Kidney (tissue), 14 donors: Measurements from ENCODE around the gene ARHGEF6. TPM values are rescaled to one million over a fixed set of nuclear protein-coding genes. Genes with fewer than 3 reads are reported as not detected.

Experiments
- DNase-seq, 5 donors: peaks; one replicate each; pipeline ENCODE4 v3.0.0-alpha.2; 2013 to 2020
- FAIRE-seq: peaks from 2 replicates; lab custom pipeline; 2012; peaks lifted over from hg19 to GRCh38; lab: Jason Lieb, UNC
- H3K27ac ChIP-seq, 2 donors: one replicate each; pipeline ENCODE4 v1.7.0; 2013; ENCODE audit warnings: low read depth in 2 of 2, low read length in 2 of 2, inconsistent platforms in 1 of 2
- H3K27me3 ChIP-seq: one replicate; pipeline ENCODE4 v1.7.1; 2013; ENCODE audit warnings: low read length, inconsistent platforms; ENCODE audit not compliant: control insufficient read depth, insufficient read depth
- H3K36me3 ChIP-seq, 3 donors: one replicate each; pipeline versions ENCODE4 v1.7.0 to v1.7.1; 2013; ENCODE audit warnings: low read length in 3 of 3, control low read depth in 1 of 3, inconsistent platforms in 1 of 3; ENCODE audit not compliant: insufficient read depth in 3 of 3, control insufficient read depth in 2 of 3
- H3K4me1 ChIP-seq, 3 donors: one replicate each; pipeline versions ENCODE4 v1.7.0 to v1.7.1; 2013; ENCODE audit warnings: low read length in 3 of 3, inconsistent platforms in 1 of 3, low read depth in 1 of 3; ENCODE audit not compliant: control insufficient read depth in 2 of 3, insufficient read depth in 2 of 3
- H3K4me3 ChIP-seq, 3 donors: one replicate each; pipeline versions ENCODE4 v1.7.0 to v1.8.1; 2013; ENCODE audit warnings: low read length in 3 of 3, control low read depth in 1 of 3, inconsistent platforms in 1 of 3
- H3K9ac ChIP-seq, 3 donors: one replicate each; pipeline versions ENCODE4 v1.7.0 to v1.7.1; 2013; ENCODE audit warnings: low read length in 3 of 3, control low read depth in 1 of 3, inconsistent platforms in 1 of 3
- H3K9me3 ChIP-seq, 3 donors: one replicate each; pipeline versions ENCODE4 v1.7.0 to v1.7.1; 2013; ENCODE audit warnings: low read length in 3 of 3, control low read depth in 1 of 3, inconsistent platforms in 1 of 3; ENCODE audit not compliant: control insufficient read depth in 2 of 3, insufficient read depth in 1 of 3
- intact Hi-C: fragments of 100-400 bp; cut with DNase I; formaldehyde crosslinking; loops from one replicate; pipeline ENCODE4 v1.11.1; 2022
- polyA plus RNA-seq: library from polyadenylated mRNA; stranded (reverse); fragments of 350-450 nt; fragmentation: Illumina TruSeq; extraction: RNeasy Lipid Tissue Mini Kit (QIAGEN cat#74804); gene quantifications from one replicate; pipeline ENCODE4 v1.2.3, GENCODE V29; 2014; ENCODE audit warnings: low read depth, low replicate concordance; ENCODE audit not compliant: insufficient read depth
- total RNA-seq: library from RNA; stranded (reverse); fragmentation: NEBNext Ultra II Directional; extraction: Animal tissue kit (Norgen Biotek cat#: 25700); gene quantifications from one replicate; pipeline ENCODE4 v1.2.1, GENCODE V29; 2021
- TF ChIP-seq, protein P1 (sequence below): IDR thresholded peaks from 3 replicates; pipeline ENCODE4 v1.5.1; 2012; ENCODE audit warnings: mild to moderate bottlenecking, moderate library complexity, borderline replicate concordance; ENCODE audit not compliant: insufficient read depth; ENCODE audit errors: extremely low read depth
- donor health status: control.
- donor health status: control.
- donor health status: control.
- donor health status: control.
- donor health status: control.
- donor health status: DM: yes; HTN: yes; CAD: no.
- donor health status: Normal renal cell carcinoma (clear cell type).

Gene ARHGEF6
- total and polyA plus RNA-seq, 2 donors from 2014 or later, result 4.1 to 15.8 TPM

- Histone ChIP-seq H3K4me3 (no peak overlapping the region), H3K36me3 (no peaks in the 10 kb centered on the region), H3K27me3 (no peaks in the 10 kb centered on the region), H3K27ac (no peak overlapping the region), H3K9ac (no peak overlapping the region), H3K4me1 (no peaks in the 10 kb centered on the region), H3K9me3 (no peaks in the 10 kb centered on the region)
- peak in 2 of 5 donors; percentile 6 to 34 for DNase-seq
- TF ChIP-seq, protein P1, sequence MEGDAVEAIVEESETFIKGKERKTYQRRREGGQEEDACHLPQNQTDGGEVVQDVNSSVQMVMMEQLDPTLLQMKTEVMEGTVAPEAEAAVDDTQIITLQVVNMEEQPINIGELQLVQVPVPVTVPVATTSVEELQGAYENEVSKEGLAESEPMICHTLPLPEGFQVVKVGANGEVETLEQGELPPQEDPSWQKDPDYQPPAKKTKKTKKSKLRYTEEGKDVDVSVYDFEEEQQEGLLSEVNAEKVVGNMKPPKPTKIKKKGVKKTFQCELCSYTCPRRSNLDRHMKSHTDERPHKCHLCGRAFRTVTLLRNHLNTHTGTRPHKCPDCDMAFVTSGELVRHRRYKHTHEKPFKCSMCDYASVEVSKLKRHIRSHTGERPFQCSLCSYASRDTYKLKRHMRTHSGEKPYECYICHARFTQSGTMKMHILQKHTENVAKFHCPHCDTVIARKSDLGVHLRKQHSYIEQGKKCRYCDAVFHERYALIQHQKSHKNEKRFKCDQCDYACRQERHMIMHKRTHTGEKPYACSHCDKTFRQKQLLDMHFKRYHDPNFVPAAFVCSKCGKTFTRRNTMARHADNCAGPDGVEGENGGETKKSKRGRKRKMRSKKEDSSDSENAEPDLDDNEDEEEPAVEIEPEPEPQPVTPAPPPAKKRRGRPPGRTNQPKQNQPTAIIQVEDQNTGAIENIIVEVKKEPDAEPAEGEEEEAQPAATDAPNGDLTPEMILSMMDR, result no peak
- no peak for FAIRE-seq
- intact Hi-C loops, result no loop called here
Measured at GRCh38 chrX:136827026-136827425, 46.3 kb upstream of the ARHGEF6 start.

- no peaks in the 10 kb centered on the region for H3K36me3 ChIP-seq
- no peaks in the 10 kb centered on the region for H3K9me3 ChIP-seq
- H3K4me1 ChIP-seq, result no peaks in the 10 kb centered on the region
- no peak overlapping the region for H3K9ac ChIP-seq
- H3K27me3 ChIP-seq, result no peaks in the 10 kb centered on the region
- no peak overlapping the region for H3K27ac ChIP-seq
- FAIRE-seq (no peak), DNase-seq (no peak)
- TF ChIP-seq, protein P1, result no peak
- H3K4me3 ChIP-seq, result no peak overlapping the region
- intact Hi-C loops, result no loop called here
Measured at GRCh38 chrX:136825771-136826170, 45.0 kb upstream of the ARHGEF6 start.

GRCh38 chrX:136823175-136823574 is 42.4 kb upstream of the ARHGEF6 start:
- TF ChIP-seq, protein P1, result no peak
- no peaks in the 10 kb centered on the region for H3K4me1 ChIP-seq
- H3K36me3 ChIP-seq, result no peaks in the 10 kb centered on the region
- no peak overlapping the region for H3K27ac ChIP-seq
- no peak overlapping the region for H3K9ac ChIP-seq
- no peak overlapping the region for H3K4me3 ChIP-seq
- intact Hi-C loops, result no loop called here
- DNase-seq, result no peak
- FAIRE-seq, result no peak
- no peaks in the 10 kb centered on the region for H3K9me3 ChIP-seq
- no peaks in the 10 kb centered on the region for H3K27me3 ChIP-seq
